GM12878 (cell line): Measurements from ENCODE around the gene PLK5. TPM values are rescaled to one million over a fixed set of nuclear protein-coding genes. Genes with fewer than 3 reads are reported as not detected.

Experiments used
- ATAC-seq: fragments of 200-7000 bp; cut with Tn5 transposase; 3 replicates; pipeline ENCODE4 v1.9.1; 2020; ENCODE audit warnings: mild to moderate bottlenecking, moderate library complexity
- BruUV-seq: library from RNA; stranded (reverse); fragments of 400-500 nt; replicated peaks from 2 replicates; lab custom pipeline; 2021; lab: Mats Ljungman, UMichigan
- CTCF ChIA-PET: fragments of 300-600 bp; sonication (Branson Sonifier 250); formaldehyde crosslinking; extraction: SDS; loops from one replicate; lab custom pipeline; 2021; ENCODE audit warnings: inconsistent platforms; lab: Yijun Ruan, JAX
- POLR2A ChIA-PET: fragments of 350-600 bp; formaldehyde crosslinking; extraction: SDS; loops from one replicate; lab custom pipeline; 2021; ENCODE audit warnings: inconsistent platforms; lab: Charles Lee
- RAD21 ChIA-PET: fragments of 300-600 bp; sonication (Branson Sonifier 250); formaldehyde crosslinking; loops from one replicate; lab custom pipeline; 2023; ENCODE audit warnings: antibody characterized with exemption; ENCODE audit not compliant: unreplicated experiment; lab: Charles Lee
- SMC1A ChIA-PET: fragments of 300-600 bp; sonication (Branson Sonifier 250); formaldehyde crosslinking; loops from one replicate; lab custom pipeline; 2023; ENCODE audit not compliant: unreplicated experiment, uncharacterized antibody; lab: Charles Lee
- DNase-seq: peaks from one replicate; pipeline ENCODE4 v3.0.0-alpha.2; 2011; ENCODE audit warnings: low read depth, low spot score
- FAIRE-seq: peaks from 3 replicates; lab custom pipeline; 2011; peaks lifted over from hg19 to GRCh38; lab: Jason Lieb, UNC
- H2AFZ ChIP-seq: 2 replicates; pipeline ENCODE4 v1.6.0; 2011; ENCODE audit warnings: low read depth, low read length, control low read depth; ENCODE audit not compliant: control insufficient read depth
- H3K27ac ChIP-seq: 2 replicates; pipeline ENCODE4 v1.5.1; 2011; ENCODE audit warnings: control low read depth; ENCODE audit not compliant: control insufficient read depth, insufficient read depth
- H3K27me3 ChIP-seq, 2 experiments: replicated peaks in 1 of 2; 2 replicates each; pipeline versions ENCODE4 v1.6.0 to v1.6.1; 2011; ENCODE audit warnings: low read length in 1 of 2; ENCODE audit not compliant: control insufficient read depth in 2 of 2, insufficient read depth in 2 of 2
- H3K36me3 ChIP-seq, 2 experiments: 2 replicates each; pipeline ENCODE4 v1.5.1; 2011; ENCODE audit warnings: low read length in 1 of 2; ENCODE audit not compliant: control insufficient read depth in 2 of 2, insufficient read depth in 2 of 2
- H3K4me1 ChIP-seq: 2 replicates; pipeline ENCODE4 v1.6.1; 2011; ENCODE audit warnings: mild to moderate bottlenecking, low read length, moderate library complexity, mixed read lengths; ENCODE audit not compliant: control insufficient read depth, insufficient read depth
- H3K4me2 ChIP-seq: 2 replicates; pipeline ENCODE4 v1.6.0; 2011; ENCODE audit warnings: control low read depth; ENCODE audit not compliant: control insufficient read depth, insufficient read depth
- H3K4me3 ChIP-seq: fragments of 200-600 bp; sonication (generic); 2 replicates; pipeline ENCODE4 v1.5.1; 2016
- H3K79me2 ChIP-seq: 2 replicates; pipeline ENCODE4 v1.6.0; 2011; ENCODE audit warnings: low read length; ENCODE audit not compliant: control insufficient read depth, insufficient read depth
- H3K9ac ChIP-seq: 2 replicates; pipeline ENCODE4 v1.8.0; 2011; ENCODE audit warnings: low read length, control low read depth, mixed read lengths; ENCODE audit not compliant: control insufficient read depth, insufficient read depth
- H3K9me3 ChIP-seq: replicated peaks from 3 replicates; pipeline ENCODE4 v1.5.1; 2011; ENCODE audit warnings: mild to moderate bottlenecking, low read length; ENCODE audit not compliant: control insufficient read depth, insufficient read depth
- H4K20me1 ChIP-seq: 2 replicates; pipeline ENCODE4 v1.6.0; 2011; ENCODE audit not compliant: control insufficient read depth, insufficient read depth
- EGR1 ChIP-seq, 2 experiments: IDR thresholded peaks; 1 replicate in 1 of 2; 2 replicates in 1 of 2; pipeline ENCODE4 v1.6.1; 2011 to 2012; ENCODE audit warnings: low read depth in 2 of 2, low read length in 2 of 2, borderline replicate concordance in 1 of 2, mild to moderate bottlenecking in 1 of 2, moderate library complexity in 1 of 2
- EP300 ChIP-seq, 2 experiments: fragments of 150-350 bp in 1 of 2; IDR thresholded peaks; 2 replicates each; pipeline ENCODE4 v1.6.1; 2011 to 2012; ENCODE audit warnings: low read depth in 2 of 2, low read length in 2 of 2, borderline replicate concordance in 1 of 2, improper control_type of control experiment in 1 of 2, inconsistent platforms in 1 of 2; ENCODE audit not compliant: control insufficient read depth in 1 of 2
- JUNB ChIP-seq: IDR thresholded peaks from 2 replicates; pipeline ENCODE4 v1.6.1; 2016; ENCODE audit warnings: antibody characterized with exemption, mild to moderate bottlenecking
- POLR2A ChIP-seq: IDR thresholded peaks from 2 replicates; pipeline ENCODE4 v1.6.1; 2011; ENCODE audit warnings: low read depth, mild to moderate bottlenecking, low read length
- YBX1 ChIP-seq: fragments of 450-650 bp; IDR thresholded peaks from 2 replicates; pipeline ENCODE4 v1.6.1; 2016; ENCODE audit warnings: antibody characterized with exemption
- WGBS: methylation state at CpG from one replicate; pipeline ENCODE4 v1.1.6; 2016; ENCODE audit warnings: low lambda C conversion rate; ENCODE audit not compliant: insufficient replicate concordance, insufficient coverage; ENCODE audit errors: missing lambda C conversion rate; 5-methylcytosine and 5-hydroxymethylcytosine counted together
- in situ Hi-C: fragments of 300-500 bp; cut with MboI; formaldehyde crosslinking; loops from 9 replicates; pipeline ENCODE4 v1.14.3; 2018; ENCODE audit warnings: mixed read lengths
- intact Hi-C: fragments of 100-400 bp; cut with micrococcal nuclease; formaldehyde crosslinking; loops from one replicate; pipeline ENCODE4 v1.14.2; 2022; ENCODE audit not compliant: unreplicated experiment
- polyA plus RNA-seq, 11 experiments: library from polyadenylated mRNA; depleted of rRNA in 4 of 11; unstranded in 6 of 11; stranded (reverse) in 5 of 11; fragments of >200 nt; fragmentation: Nextera tagmentation in 4 of 11; fragmentation: Illumina TruSeq in 1 of 11; extraction: Ambion mirVana in 4 of 11; extraction: Trizol in 1 of 11; gene quantifications; 1 replicate in 1 of 11; 2 replicates in 10 of 11; pipeline versions ENCODE4 v1.2.1 to v1.2.3, GENCODE V29; 2011 to 2016; ENCODE audit warnings: inconsistent platforms in 2 of 11, missing spikeins in 2 of 11, low read depth in 1 of 11
- total RNA-seq, 4 experiments: library from RNA; depleted of rRNA in 3 of 4; stranded (reverse); fragments of >200 nt in 3 of 4; fragmentation: Illumina TruSeq in 1 of 4; extraction: Trizol in 1 of 4; gene quantifications; 2 replicates each; pipeline versions ENCODE4 v1.2.1 to v1.2.3, GENCODE V29; 2013 to 2021
- TF ChIP-seq, protein P1 (sequence below): IDR thresholded peaks from 2 replicates; pipeline ENCODE4 v1.6.1; 2012; ENCODE audit warnings: low read depth, low read length, improper control_type of control experiment
- TF ChIP-seq, protein P2 (sequence below): fragments of 450-650 bp; IDR thresholded peaks from 2 replicates; pipeline ENCODE4 v1.6.1; 2016; ENCODE audit warnings: mild to moderate bottlenecking
- TF ChIP-seq, protein P3 (sequence below): IDR thresholded peaks from 2 replicates; pipeline ENCODE4 v1.6.1; 2012; ENCODE audit warnings: improper control_type of control experiment, low read depth, low read length; ENCODE audit not compliant: insufficient replicate concordance

The PLK5 gene
- total and polyA plus RNA-seq, 10 of the 15 experiments (the other 5 are each of a cell fraction or from before 2014, with no cell fraction given) = 0.13 TPM; not detected in 9

DNA sequence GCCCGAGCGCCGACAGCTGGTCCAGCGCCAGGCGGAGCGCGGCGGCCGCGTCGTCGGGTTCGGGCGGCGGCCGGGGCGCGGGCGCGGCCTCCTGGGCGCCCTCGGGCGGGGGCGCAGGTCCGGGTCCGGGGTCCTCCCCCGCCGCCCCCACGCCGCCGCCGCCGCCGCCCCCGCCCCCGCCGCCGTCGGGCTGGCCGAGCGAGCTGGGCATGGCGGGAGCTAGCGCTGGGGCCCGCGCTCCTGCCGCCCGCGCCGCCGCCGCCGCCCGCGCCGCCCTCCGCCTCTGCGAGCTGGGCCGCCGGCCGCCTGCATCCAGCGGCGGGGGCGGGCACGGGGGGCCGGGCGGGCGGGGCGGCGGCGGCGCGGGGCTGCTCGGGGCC is 44.0 kb downstream of the PLK5 start:
- no peaks in the 10 kb centered on the region for H3K9me3 ChIP-seq
- DNase-seq (no peak), FAIRE-seq (no peak), ATAC-seq (no peak)
- SMC1A ChIA-PET = no interaction called here
- H3K27me3 ChIP-seq = no peaks in the 10 kb centered on the region
- WGBS = no CpG with 5 or more reads among the region's 73 CpGs
- H3K4me3 ChIP-seq = no peak overlapping the region
- CTCF ChIA-PET = no interaction called here
- H3K79me2 ChIP-seq = no peaks in the 10 kb centered on the region
- no peak overlapping the region for H3K27ac ChIP-seq
- no peak overlapping the region for H3K9ac ChIP-seq
- no TSS peak for BruUV-seq
- TF ChIP-seq EGR1 (IDR thresholded peaks at IDR 0.05; ENCODE audit: borderline replicate concordance in 1 of 2, low read depth in 2 of 2, low read length in 2 of 2) = 0 out of 3 replicates have a peak, but pooled peaks of 1 of the 2 experiments have one; percentile 5
- no peak for TF ChIP-seq YBX1
- intact Hi-C loops (no loop called here), in situ Hi-C loops (no loop called here)
- no peaks in the 10 kb centered on the region for H3K36me3 ChIP-seq
- no peaks in the 10 kb centered on the region for H4K20me1 ChIP-seq
- RAD21 ChIA-PET = no interaction called here
- H3K4me2 ChIP-seq = no peak overlapping the region
- POLR2A ChIA-PET = interaction anchor here (0.6 kb wide), 1 partner anchor 95 kb away, joined by 5 read pairs; no protein-coding TSS in a partner anchor
- no peaks in the 10 kb centered on the region for H3K4me1 ChIP-seq
- H2AFZ ChIP-seq = no peak overlapping the region

DNA sequence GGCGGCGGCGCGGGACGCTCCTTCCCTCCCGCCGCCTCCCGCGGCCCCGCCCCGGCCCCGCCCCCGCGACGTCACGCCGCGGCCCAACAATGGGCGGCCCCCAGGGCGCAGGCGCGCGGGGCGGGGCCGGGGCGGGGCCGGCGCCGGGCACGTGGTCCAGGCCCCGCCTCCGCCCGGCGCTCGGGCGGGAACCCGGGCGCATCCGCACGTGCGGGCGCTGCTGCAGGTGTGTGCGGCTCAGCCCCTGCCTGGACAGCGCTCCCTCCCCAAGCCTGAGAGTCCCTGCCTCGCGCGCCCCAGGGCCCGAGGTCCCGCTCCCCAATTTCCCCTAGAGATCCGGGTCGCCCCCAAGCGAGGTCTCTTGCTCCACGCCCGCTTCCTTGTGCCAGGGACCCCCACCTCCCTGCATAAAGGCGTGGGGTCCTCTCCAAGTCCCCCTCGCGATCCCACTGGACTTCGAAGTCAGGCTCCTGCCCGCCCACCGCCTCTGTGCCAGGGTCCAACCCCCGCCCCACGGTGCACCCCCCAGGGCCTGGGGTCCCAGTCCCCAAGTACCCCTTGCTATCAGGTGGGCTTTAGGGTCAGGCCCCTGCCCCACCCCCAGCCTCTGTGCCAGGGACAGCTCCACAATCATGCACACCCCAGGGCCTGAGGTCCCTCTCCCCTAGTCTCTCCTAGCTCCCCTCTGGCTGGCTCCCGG is 44.6 kb downstream of the PLK5 start, which contains the start of gene MEX3D:
Gene MEX3D, minus strand, starts transcription at position 6 of the 700 bp plus-strand sequence. CDS start 267 bp downstream, outside the sequence.
- ChIA-PET CTCF (no interaction called here), SMC1A (no interaction called here), POLR2A (interaction anchor here (0.6 kb wide), 2 partner anchors 94 to 98 kb away, joined by 3 to 5 read pairs; no protein-coding TSS in a partner anchor), RAD21 (interaction anchor here (1.1 kb wide), 1 partner anchor 22 kb away, joined by 3 read pairs; no protein-coding TSS in a partner anchor)
- ATAC-seq (peak; percentile 95), DNase-seq (no peak), FAIRE-seq (no peak)
- in situ Hi-C loops = no loop called here
- Histone ChIP-seq H3K4me2 (peak within 1 kb of the TSS; percentile 25; the same call in 1 of the 2 replicates), H4K20me1 (no peaks in the 10 kb centered on the region), H2AFZ (0 out of 2 replicates have a peak within 1 kb of the TSS, but pooled peaks have one; percentile 13), H3K4me3 (peak within 1 kb of the TSS; percentile 57; the same call in 1 of the 2 replicates), H3K27ac (no peak within 1 kb of the TSS), H3K27me3 (no peaks in the 10 kb centered on the region), H3K36me3 (no peaks in the 10 kb centered on the region), H3K79me2 (no peaks in the 10 kb centered on the region), H3K9me3 (no peaks in the 10 kb centered on the region), H3K4me1 (no peaks in the 10 kb centered on the region), H3K9ac (no peak within 1 kb of the TSS)
- no TSS peak for BruUV-seq
- 34% methylated on average over 15 of the region's 63 CpGs for WGBS
- intact Hi-C loops = no loop called here
- TF ChIP-seq, protein P1, sequence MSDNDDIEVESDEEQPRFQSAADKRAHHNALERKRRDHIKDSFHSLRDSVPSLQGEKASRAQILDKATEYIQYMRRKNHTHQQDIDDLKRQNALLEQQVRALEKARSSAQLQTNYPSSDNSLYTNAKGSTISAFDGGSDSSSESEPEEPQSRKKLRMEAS = peak; percentile 90
- TF ChIP-seq POLR2A (peak; percentile 32), EGR1 (IDR thresholded peaks at IDR 0.05; ENCODE audit: borderline replicate concordance in 1 of 2, low read depth in 2 of 2, low read length in 2 of 2) (peak in 1 of 2 experiments; percentile 17; a peak in 1 of 3 replicates), JUNB (no peak), EP300 (IDR thresholded peaks at IDR 0.05; ENCODE audit: borderline replicate concordance in 1 of 2, control insufficient read depth in 1 of 2, low read depth in 2 of 2, low read length in 2 of 2) (no peak)
- TF ChIP-seq, protein P2, sequence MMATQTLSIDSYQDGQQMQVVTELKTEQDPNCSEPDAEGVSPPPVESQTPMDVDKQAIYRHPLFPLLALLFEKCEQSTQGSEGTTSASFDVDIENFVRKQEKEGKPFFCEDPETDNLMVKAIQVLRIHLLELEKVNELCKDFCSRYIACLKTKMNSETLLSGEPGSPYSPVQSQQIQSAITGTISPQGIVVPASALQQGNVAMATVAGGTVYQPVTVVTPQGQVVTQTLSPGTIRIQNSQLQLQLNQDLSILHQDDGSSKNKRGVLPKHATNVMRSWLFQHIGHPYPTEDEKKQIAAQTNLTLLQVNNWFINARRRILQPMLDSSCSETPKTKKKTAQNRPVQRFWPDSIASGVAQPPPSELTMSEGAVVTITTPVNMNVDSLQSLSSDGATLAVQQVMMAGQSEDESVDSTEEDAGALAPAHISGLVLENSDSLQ = no peak
- TF ChIP-seq, protein P3, sequence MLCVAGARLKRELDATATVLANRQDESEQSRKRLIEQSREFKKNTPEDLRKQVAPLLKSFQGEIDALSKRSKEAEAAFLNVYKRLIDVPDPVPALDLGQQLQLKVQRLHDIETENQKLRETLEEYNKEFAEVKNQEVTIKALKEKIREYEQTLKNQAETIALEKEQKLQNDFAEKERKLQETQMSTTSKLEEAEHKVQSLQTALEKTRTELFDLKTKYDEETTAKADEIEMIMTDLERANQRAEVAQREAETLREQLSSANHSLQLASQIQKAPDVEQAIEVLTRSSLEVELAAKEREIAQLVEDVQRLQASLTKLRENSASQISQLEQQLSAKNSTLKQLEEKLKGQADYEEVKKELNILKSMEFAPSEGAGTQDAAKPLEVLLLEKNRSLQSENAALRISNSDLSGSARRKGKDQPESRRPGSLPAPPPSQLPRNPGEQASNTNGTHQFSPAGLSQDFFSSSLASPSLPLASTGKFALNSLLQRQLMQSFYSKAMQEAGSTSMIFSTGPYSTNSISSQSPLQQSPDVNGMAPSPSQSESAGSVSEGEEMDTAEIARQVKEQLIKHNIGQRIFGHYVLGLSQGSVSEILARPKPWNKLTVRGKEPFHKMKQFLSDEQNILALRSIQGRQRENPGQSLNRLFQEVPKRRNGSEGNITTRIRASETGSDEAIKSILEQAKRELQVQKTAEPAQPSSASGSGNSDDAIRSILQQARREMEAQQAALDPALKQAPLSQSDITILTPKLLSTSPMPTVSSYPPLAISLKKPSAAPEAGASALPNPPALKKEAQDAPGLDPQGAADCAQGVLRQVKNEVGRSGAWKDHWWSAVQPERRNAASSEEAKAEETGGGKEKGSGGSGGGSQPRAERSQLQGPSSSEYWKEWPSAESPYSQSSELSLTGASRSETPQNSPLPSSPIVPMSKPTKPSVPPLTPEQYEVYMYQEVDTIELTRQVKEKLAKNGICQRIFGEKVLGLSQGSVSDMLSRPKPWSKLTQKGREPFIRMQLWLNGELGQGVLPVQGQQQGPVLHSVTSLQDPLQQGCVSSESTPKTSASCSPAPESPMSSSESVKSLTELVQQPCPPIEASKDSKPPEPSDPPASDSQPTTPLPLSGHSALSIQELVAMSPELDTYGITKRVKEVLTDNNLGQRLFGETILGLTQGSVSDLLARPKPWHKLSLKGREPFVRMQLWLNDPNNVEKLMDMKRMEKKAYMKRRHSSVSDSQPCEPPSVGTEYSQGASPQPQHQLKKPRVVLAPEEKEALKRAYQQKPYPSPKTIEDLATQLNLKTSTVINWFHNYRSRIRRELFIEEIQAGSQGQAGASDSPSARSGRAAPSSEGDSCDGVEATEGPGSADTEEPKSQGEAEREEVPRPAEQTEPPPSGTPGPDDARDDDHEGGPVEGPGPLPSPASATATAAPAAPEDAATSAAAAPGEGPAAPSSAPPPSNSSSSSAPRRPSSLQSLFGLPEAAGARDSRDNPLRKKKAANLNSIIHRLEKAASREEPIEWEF = no peak
